Activated CD8-positive, alpha-beta memory T cell treated with anti-CD3 and anti-CD28 coated beads for 48 hours (primary cell): ENCODE measurements around the gene GAB3.
"Not testable (repeated sequence)": the region's sequence is repeated elsewhere in the genome, so short reads cannot be mapped to it uniquely, and the experiment has no call there.

Experiments used
- DNase-seq, 3 experiments: peaks; one replicate each; pipeline ENCODE4 v3.0.0-alpha.2; 2020; ENCODE audit warnings: low read depth in 2 of 3, low spot score in 2 of 3

Gene GAB3

DNA sequence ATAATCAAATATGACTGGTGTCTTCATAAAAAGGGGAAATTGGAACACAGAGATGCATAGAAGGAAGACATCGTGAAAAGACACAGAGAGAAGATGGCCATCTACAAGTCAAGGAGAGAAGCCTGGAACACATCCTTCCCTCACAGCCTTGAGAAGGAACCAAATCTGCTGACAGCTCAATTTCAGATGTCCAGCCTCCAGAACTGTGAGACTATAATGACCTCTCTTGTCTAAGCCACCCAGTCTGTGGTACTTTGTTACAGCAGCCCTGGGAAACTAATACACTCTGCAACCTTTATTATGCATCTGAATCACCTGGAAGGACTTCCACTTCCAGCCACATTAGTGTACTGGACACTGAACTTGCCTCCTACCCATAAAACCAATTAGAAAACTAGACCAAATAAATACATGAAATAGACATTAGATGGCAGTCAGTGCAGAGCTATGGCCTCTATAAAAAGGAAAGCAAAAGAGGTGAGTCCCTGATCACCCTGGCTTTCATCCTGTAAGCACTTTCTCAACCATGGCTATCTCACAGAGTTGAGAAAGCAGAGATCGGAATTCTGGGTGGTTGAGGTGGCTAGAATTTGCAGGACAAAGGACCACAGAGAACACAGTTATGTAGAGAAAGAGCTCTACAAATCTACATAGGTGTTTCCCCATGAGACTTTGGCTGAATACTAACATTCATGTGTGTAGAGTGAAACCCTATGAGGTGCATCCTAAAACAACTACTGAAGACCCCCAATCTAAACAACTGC is 25.7 kb downstream of the GAB3 start:
- no peak for DNase-seq

DNA sequence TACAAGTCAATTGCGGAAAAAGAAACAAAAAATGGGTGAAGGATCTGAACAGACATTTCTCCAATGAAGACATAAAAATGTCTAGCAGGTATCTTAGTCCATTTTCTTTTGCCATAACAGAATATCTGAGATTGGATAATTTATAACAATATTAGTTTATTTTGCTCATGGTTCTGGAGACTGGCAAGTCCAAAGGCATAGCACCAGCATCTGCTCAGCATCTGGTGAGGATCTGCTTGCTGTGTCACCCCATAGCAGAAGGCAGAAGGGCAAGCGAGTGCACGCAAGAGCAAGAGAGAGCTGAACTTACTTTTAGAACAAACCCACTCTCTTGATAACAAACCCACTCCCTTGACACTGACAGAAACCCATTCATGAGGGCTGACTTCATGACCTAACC is 29.7 kb downstream of the GAB3 start:
- no peak for DNase-seq

DNA sequence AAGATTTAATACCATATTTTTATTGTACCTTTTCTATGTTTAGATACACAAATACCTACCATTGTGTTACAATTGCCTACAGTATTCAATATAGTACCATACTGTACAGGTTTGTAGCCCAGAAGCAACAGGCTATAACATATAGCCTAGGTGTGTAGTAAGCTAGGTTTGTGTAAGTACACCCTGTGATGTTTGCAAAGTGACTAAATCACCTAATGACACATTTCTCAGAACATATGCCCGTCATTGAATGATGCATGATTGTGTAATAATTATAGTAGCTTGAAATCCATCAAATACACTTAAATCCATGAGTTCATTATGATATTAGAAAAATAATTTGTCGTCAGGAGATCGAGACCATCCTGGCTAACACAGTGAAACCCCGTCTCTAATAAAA is 30.8 kb downstream of the GAB3 start:
- no peak for DNase-seq

DNA sequence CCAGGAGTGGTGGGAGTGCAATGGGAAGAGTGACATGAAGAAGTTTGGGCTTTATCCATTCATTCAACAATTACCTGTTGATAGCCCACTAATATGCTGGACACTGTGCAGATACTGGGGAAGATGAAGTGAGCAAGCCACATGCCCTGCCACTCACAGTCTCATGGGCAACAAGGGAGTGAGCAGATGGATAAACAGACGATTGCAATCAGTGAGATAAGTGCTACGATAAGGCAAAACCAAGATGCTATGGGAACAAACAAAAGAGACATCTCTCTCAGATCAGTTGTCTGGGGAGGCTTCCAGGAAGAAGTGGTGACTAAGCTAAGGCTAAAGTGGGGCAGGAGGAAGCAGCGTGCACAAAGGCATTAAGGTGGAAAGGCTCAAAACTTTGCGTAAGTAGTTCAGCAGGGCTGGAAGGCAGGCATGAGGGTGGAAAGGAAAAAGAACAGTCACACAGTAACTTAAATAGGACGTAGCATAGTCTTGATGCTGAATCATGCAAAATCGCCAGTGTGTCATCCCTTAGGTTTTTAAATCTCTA is 31.7 kb downstream of the GAB3 start:
- no peak for DNase-seq

DNA sequence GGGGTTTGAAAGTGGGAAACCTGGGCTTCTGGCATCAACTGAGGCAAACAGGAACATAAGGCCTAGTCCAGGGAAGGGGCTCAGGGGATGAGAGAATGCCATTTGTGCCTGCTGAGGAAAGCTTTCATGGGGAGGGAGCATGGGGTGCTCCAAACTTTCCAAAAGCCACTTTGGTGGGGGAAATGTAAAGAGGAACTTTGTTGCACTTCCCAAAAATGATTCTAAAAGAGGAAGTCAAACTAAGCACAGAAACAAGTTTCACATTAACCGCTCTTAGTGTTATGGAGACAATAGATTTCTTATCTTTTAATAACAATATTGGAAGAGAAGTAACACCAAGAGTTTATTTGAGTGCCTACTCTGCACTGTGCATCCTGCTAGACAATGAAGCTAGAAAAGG is 32.3 kb downstream of the GAB3 start:
- DNase-seq = no peak

DNA sequence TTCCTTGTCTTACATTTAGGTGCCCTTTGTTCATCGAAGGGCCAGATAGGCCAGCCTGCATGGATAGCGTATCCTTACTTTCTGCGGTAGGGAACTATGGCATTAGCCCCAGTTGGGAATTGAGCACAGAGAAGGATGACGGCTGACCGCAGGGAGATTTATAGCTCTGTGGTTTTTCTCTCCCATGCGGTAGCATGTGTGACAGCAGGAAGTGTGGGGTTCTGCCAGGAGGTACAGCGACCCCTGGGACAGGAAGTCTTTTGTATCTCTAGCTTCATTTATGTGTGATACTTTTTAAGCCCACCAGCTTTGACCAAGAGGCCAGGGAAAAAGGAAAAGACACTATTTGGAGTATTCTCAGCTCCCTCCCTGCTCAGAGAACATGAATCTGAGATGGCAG is 33.1 kb downstream of the GAB3 start:
- no peak for DNase-seq

DNA sequence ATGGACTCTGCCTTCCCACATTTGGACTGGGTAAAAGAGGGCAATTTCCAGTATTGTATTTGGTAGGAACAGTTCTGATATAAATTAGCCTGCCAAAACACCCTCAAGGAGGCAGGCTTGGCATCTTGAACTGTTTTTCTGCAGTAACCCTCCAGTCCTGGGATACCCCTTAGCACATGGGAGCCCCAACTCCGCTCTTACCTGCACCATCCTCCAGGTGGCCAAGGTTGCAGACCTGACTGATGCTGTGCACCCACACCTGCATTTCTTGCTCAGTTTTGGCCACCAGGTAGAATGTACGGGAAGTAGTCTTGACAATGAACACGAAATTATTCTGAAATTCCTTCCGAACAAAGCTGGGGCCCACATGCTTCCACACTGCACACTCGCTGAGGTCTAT is 35.1 kb downstream of the GAB3 start:
- no peak for DNase-seq

DNA sequence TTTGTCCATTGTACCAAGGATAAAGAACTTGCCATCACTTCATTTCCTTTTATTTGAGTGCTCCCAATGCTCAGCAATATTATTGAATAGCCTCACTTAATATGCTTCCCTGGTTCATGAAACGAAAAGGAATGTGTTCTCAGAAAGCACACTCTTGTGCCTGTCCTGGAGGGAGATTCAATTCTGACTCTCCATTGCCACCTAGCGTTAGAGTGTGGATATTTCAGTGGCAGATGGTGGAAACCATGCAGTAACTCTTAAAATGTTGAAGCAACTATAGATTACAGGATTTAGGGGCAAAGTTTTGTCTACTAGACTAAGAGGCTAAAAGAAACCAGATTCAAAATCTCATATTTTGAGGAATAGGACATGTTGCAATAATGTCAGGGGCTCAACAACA is 36.0 kb downstream of the GAB3 start:
- DNase-seq = no peak

DNA sequence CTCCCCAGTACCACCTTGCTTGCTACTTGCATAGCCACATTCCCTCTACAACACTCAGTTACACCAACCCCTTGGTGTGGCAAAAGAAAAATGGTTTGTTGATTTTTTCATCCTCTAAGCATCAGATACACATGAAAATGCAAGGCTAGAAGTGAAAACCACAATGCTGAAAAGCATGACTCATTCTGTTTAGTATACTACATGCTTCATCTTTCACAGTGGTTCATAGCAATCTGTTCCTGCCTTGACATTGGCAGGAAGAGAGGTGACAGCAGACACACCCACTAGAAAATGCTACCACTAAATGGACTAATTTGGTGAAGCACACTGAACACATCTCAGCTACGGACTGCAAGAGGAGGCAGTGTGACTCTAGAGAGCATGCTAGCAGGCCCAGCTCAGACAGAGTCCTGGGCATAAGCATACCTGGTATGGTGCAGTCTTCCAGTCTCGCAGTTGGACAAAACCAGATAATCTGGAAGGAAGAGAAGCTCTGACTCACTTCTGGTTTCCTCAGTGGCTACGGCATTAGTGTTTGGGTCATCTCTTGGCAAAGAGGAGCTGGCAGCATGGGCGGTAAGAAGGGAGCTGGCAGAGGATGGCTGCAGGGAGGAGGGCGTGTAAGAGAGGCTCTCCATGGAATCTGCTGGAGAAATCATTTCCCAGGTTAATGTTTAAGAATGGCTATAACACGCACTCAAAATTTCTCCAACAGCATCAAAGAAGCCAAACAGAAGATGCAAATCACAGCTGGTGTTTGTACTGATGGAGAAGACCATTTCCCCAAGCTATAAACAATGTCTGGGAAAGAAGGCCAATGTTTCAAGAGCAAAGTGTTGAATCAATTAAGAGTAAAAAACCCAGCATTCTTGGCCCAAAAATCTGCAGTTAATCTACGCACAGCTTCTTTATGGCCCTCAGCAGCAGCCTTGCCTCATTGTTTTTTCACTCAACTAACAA is 37.8 kb downstream of the GAB3 start:
- DNase-seq = no peak

DNA sequence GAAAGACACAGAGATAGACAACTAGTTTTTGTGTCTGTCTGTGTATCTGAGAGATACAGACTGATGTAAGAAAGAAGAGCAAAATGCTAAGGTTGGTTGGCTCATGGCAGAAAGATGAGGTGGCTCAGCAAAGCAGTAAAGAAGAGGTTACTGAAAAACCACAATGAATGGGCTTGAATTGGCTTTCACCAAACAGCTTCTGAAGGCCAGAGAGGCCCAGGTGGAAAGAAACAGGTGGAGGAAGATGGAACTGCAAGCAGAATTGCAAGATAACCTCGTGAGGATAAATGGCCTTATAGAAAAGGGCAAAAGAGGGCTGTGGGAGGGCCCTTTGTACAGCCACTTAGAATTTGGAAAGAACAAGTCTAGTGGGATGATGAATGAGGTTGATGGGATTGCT is 39.6 kb downstream of the GAB3 start:
- no peak for DNase-seq

DNA sequence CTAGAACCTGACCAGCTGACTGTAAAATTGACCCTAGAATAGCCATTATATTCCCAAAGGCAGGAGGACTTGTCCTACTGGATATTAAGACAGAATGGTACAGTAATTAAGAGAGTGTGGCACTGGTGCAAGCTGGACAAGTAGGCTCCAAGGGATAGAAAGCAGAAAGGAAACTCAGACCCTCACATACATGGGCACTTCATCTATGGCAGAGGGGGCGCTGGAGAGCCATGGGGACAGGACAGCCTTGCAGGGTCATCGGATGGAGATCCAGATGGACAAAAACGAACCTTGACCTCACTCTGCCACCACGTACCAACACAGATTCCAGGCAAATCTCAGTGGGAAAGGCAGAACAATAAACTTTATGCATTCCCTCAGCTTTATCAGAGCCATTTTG is 40.6 kb downstream of the GAB3 start:
- no peak for DNase-seq

DNA sequence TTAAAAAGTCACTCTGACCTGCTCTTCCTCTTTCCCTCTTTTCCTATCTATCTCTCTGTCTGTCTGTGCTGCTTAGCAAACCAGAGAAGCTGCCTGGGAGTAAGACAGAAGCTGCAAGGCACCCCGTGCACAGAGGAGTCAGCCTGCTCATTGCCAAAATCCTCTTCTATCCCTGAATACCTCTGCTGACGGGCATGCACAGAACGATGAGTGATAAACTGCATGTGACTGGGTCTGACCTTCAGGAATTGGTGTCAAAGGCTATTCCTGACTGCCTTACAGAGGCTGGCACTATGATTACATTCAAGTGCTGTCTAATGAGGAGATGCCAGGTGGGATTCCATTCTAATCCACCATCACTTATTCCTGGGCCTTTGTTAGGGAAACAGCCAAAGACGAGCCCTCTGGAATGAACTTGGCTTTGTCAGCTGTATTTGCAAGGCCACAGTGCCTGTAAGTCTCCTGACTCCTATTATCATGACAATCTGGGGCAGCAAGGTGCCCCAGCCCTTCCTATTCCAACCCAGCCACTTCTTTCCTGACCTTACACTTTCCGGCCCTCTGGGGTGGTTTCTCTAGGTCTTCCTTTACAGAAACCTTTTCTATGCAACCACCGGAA is 52.1 kb downstream of the GAB3 start:
- no peak for DNase-seq

DNA sequence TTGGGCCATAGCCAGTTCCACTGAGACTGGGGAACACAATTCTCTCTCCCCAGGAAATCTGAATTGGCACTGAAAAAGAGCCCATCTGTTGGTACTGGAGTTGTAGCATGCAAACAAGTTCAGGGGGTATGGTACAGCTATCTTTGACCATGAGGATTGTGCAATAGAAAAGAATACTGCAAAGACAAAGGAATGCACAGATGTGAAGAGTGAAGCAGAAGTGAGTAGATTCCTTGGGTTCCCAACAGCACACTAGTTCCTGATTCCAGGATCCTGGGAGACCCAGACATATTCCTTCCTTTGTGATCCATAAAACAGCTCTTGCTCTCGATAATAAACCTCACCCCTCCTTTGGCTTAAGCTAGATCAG is 54.2 kb downstream of the GAB3 start:
- no peak for DNase-seq

DNA sequence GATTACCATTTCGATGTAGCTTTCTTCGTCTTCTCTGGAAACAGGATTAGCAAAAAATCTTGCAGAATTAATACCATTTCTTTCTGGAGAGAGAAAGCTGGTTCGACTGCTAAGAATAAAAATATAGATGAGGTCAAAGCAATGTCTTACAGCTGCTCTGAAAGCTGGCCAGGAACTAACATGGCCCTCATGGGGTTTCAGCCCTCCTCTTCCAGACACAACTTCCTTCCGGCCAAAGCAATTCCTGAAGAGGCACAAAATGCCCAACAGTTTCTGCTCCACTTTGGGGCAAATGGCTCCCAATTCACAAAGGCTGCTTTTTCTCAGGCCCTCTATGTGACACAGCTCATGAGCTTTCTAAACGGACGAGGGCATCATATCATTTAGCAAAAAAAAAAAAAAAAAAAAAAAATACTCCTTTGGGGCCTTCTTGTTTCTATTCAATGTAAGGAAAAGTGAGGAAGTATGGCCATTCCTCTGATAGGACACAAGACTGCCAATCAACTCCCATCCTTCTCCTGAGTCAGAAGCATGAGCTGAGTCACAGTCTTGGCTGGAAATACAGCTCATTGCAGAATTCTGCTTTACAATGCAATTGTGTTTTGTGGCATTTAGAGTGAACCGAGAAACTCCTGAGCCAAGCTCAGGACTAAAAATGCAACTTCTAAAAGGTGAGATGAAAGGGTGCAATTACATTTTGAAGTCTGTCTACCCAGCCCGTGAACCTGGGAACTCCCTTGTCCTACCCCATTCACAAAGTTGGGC is 54.8 kb downstream of the GAB3 start:
- DNase-seq = no peak

DNA sequence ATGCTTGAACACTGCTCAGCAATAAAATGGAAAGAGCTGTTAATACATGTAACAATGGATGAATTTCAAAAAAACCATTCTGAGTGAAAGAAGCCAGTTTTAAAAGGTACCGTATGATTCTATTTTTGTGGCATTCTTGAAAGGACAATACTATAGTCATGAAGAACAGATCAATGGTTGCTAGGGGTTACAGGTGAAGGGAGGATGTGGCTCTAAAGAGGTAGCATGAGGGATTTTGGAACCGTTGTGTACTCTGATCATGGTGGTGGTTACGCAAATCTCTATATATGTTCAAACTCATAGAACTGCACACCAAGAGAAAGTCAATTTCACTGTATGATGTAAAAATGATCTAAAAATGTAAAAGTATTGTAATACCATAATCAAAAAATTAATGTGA is 57.5 kb downstream of the GAB3 start:
- no peak for DNase-seq

DNA sequence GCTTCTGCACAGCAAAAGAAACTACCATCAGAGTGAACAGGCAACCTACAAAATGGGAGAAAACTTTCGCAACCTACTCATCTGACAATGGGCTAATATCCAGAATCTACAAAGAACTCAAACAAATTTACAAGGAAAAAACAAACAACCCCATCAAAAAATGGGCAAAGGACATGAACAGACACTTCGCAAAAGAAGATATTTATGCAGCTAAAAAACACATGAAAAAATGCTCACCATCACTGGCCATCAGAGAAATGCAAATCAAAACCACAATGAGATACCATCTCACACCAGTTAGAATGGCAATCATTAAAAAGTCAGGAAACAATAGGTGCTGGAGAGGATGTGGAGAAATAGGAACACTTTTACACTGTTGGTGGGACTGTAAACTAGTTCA is 60.4 kb downstream of the GAB3 start:
- DNase-seq = not testable (repeated sequence)

DNA sequence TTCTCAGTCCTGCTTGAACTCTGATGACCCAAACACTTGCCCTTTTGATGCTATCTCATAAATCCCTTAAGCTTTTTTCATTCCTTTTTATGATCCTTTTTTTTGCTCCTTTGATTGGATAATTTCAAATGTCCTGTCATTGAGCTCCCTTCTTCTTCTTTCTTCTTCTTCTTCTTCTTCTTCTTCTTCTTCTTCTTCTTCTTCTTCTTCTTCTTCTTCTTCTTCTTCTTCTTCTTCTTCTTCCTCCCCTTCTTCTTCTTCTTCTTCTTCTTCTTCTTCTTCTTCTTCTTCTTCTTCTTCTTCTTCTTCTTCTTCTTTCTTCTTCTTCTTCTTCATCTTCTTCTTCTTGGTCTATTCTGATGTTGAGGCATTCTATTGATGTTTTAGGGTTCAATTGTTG is 78.8 kb downstream of the GAB3 start:
- not testable (repeated sequence) for DNase-seq

DNA sequence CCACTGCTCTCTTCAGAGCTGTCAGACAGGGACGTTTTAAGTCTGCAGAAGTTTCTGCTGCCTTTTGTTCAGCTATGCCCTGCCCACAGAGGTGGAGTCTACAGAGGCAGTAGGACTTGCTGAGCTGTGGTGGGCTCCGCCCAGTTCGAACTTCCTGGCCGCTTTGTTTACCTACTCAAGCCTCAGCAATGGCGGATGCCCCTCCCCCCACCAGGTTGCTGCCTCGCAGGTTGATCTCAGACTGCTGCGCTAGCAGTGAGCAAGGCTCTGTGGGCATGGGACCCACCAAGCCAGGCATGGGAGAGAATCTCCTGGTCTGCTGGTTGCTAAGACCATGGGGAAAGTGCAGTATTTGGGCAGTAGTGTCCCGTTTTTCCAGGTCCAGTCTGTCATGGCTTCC is 80.0 kb downstream of the GAB3 start:
- not testable (repeated sequence) for DNase-seq

DNA sequence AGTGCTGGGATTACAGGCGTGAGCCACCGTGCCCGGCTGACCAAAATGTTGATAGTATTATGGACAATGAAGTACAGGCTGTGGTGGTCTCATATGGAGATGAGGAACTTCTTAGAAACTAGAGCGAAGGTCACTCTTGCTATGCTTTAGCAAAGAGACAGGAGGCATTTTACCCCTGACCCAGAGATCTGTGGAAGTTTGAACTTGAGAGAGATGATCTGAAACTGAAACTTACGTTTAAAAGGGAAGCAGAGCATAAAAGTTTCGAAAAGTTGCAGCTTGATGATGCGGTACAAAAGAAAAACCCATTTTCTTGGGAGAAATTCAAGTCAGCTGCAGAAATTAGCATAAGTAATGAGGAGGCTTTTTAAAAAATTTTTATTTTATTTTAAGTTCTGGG is 89.0 kb downstream of the GAB3 start:
- DNase-seq = no peak

DNA sequence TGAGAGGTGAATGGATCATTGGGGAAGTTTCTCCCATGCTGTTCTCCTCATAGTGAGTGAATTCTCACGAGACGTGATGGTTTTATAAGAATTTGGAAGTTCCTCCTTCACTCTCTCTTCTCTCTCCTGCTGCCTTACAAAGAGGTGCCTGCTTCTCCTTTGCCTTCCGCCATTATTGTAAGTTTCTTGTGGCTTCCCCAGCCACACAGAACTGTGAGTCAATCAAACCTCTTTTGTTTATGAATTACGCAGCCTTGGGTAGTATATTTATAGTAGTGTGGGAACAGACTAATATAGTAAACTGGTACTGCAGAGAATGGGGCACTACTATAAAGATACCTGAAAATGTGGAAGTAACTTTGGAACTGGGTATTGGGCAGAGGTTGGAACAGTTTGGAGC is 89.7 kb downstream of the GAB3 start:
- no peak for DNase-seq

DNA sequence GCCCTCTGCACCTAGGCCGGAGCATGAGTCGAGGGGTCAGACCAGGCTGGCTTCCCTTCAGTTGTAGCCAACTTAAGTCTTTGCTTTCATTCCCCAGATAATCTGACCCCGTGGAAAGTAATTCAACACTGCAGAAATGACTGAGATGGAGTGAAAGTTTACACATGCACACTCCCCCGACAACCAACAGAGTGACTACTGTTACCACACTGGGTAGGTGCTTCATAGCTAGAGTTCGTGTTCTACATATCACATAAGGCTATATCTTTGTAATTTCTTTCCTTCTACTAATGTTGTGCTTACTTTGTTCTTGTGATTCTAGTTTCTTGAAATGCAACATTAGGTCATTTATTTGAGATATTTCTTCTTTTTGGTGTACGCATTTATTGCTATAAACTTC is 90.3 kb downstream of the GAB3 start:
- DNase-seq = no peak
